K562 (cell line): ENCODE measurements around the gene HLA-E. TPM values are rescaled to one million over a fixed set of nuclear protein-coding genes. Genes with fewer than 3 reads are reported as not detected.

Experiments
- CXXC5 ChIP-seq: fragments of 250-450 bp; sonication (Bioruptor Pico); IDR thresholded peaks from 2 replicates; pipeline ENCODE4 v1.8.0; 2022; ENCODE audit warnings: inconsistent platforms, mild to moderate bottlenecking, moderate library complexity
- EGR1 ChIP-seq: fragments of 450-650 bp; conservative IDR thresholded peaks from 2 replicates; pipeline ENCODE4 v1.6.1; 2017; ENCODE audit warnings: mild to moderate bottlenecking
- MBD2 ChIP-seq: sonication (generic); IDR thresholded peaks from 2 replicates; pipeline ENCODE4 v1.6.1; 2016; ENCODE audit warnings: low read depth, borderline replicate concordance
- MCM3 ChIP-seq: fragments of 450-650 bp; IDR thresholded peaks from 2 replicates; pipeline ENCODE4 v1.6.1; 2016
- NCOA6 ChIP-seq: fragments of 450-650 bp; IDR thresholded peaks from 2 replicates; pipeline ENCODE4 v1.6.1; 2017; ENCODE audit warnings: mild to moderate bottlenecking
- NR2F6 ChIP-seq: fragments of 450-650 bp; formaldehyde crosslinking; IDR thresholded peaks from 2 replicates; pipeline ENCODE4 v1.4.0; 2020; ENCODE audit warnings: mild to moderate bottlenecking
- POLR2G ChIP-seq: fragments of 200-400 bp; formaldehyde crosslinking; IDR thresholded peaks from 2 replicates; pipeline ENCODE4 v1.6.1; 2017; ENCODE audit warnings: low read depth, mild to moderate bottlenecking, antibody characterized with exemption, low read length, moderate library complexity
- POLR3A ChIP-seq: IDR thresholded peaks from 2 replicates; pipeline ENCODE4 v1.6.1; 2011; ENCODE audit warnings: borderline replicate concordance, mild to moderate bottlenecking, moderate library complexity; ENCODE audit not compliant: insufficient read length, insufficient read depth; ENCODE audit errors: extremely low read depth
- SIX5 ChIP-seq, 2 experiments: IDR thresholded peaks; 2 replicates each; pipeline ENCODE4 v1.6.1; 2011; ENCODE audit warnings: low read length in 2 of 2, borderline replicate concordance in 1 of 2, low read depth in 1 of 2, mild to moderate bottlenecking in 1 of 2, moderate library complexity in 1 of 2; ENCODE audit not compliant: insufficient read depth in 1 of 2
- SP2 ChIP-seq: IDR thresholded peaks from 2 replicates; pipeline ENCODE4 v1.6.1; 2011; ENCODE audit warnings: mild to moderate bottlenecking, low read depth, low read length, moderate library complexity; ENCODE audit not compliant: poor library complexity, severe bottlenecking; ENCODE audit errors: extremely low read depth
- TAL1 ChIP-seq: fragments of 450-650 bp; IDR thresholded peaks from 2 replicates; pipeline ENCODE4 v1.6.1; 2016; ENCODE audit warnings: mild to moderate bottlenecking
- TGIF2 ChIP-seq: sonication (generic); formaldehyde crosslinking; IDR thresholded peaks from 2 replicates; pipeline ENCODE4 v1.8.1; 2022; ENCODE audit warnings: mild to moderate bottlenecking, missing genetic modification reagents, moderate library complexity
- ZNF384 ChIP-seq: IDR thresholded peaks from 2 replicates; pipeline ENCODE4 v1.6.1; 2012; ENCODE audit warnings: low read depth, low read length, improper control_type of control experiment
- ZNF444 ChIP-seq: fragments of 250-450 bp; sonication (Bioruptor Pico); IDR thresholded peaks from 2 replicates; pipeline ENCODE4 v1.4.0; 2020; ENCODE audit warnings: mild to moderate bottlenecking, moderate library complexity
- polyA plus RNA-seq, 8 experiments: library from polyadenylated mRNA; depleted of rRNA in 4 of 8; stranded (reverse) in 5 of 8; unstranded in 3 of 8; fragments of >200 nt; fragmentation: Nextera tagmentation in 2 of 8; fragmentation: Illumina TruSeq in 1 of 8; extraction: Ambion mirVana in 2 of 8; extraction: Trizol in 1 of 8; gene quantifications; 2 replicates each; pipeline versions ENCODE4 v1.2.1 to v1.2.3, GENCODE V29; 2011 to 2014; ENCODE audit warnings: inconsistent platforms in 1 of 8, missing spikeins in 1 of 8
- total RNA-seq, 7 experiments: library from RNA; depleted of rRNA in 6 of 7; stranded (reverse); fragments of >200 nt in 6 of 7; fragmentation: Illumina TruSeq in 2 of 7; extraction: Trizol in 2 of 7; gene quantifications; 2 replicates each; pipeline versions ENCODE4 v1.2.1 to v1.2.3, GENCODE V29; 2011 to 2021; ENCODE audit warnings: low replicate concordance in 1 of 7
- TF ChIP-seq, protein P1 (sequence below): sonication (generic); formaldehyde crosslinking; IDR thresholded peaks from 2 replicates; pipeline ENCODE4 v1.8.0; 2022; ENCODE audit warnings: missing genetic modification reagents, mild to moderate bottlenecking, borderline replicate concordance
- TF ChIP-seq, protein P2 (sequence below): sonication (generic); formaldehyde crosslinking; IDR thresholded peaks from 2 replicates; pipeline ENCODE4 v1.8.0; 2022; ENCODE audit warnings: missing genetic modification reagents, mild to moderate bottlenecking, borderline replicate concordance
- TF ChIP-seq, protein P3 (sequence below): IDR thresholded peaks from 3 replicates; pipeline ENCODE4 v1.6.1; 2011; ENCODE audit warnings: borderline replicate concordance, mild to moderate bottlenecking, moderate library complexity; ENCODE audit not compliant: insufficient read length; ENCODE audit errors: extremely low read depth
- TF ChIP-seq, protein P4 (sequence below): fragments of 200-400 bp; formaldehyde crosslinking; IDR thresholded peaks from 2 replicates; pipeline ENCODE4 v1.6.1; 2017; ENCODE audit warnings: mild to moderate bottlenecking, low read depth, low read length, moderate library complexity

HLA-E gene
- total and polyA plus RNA-seq, 9 of the 15 experiments (the other 6 are each of a cell fraction or from before 2014, with no cell fraction given) = 3.2 to 39.9 (median 26.8) TPM

DNA sequence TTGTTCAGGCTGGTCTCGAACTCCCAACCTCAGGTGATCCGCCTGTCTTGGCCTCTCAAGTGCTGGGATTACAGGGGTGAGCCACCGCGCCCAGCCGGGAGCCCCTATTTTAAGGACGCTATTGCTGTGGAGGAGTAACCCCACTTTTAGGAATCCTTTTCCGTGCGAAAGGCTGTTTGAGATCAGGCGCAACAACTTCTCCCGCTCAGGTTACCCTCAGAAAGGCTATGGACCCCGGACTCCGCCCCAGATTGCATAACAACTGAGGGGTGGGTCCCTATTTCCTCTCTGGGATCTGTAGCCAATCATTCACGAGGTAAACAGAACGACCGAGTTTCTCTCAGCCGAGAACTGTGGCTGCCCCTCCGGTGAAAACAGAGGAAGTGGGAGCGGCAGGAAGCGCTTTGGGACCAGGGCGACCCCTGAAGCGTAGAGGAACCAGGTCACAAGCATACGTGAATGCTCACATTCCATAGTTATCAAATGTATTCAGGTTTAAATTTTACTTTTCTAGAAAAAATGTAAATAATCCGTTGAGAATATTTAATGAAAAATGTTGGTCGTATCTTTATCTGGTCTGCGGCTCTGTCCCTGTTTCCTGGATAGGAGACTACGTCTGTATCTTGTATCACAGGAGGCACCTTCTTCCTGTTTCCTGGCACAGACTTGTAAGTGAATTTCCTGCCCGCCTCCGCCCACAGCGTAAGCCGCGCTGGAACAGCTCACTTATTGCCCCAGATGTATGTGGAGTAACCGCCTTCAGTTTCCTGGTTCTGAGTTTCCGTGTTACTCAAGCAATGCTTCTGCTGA lies 26.8 kb downstream of the HLA-E start (continued):
- TF ChIP-seq, protein P1, sequence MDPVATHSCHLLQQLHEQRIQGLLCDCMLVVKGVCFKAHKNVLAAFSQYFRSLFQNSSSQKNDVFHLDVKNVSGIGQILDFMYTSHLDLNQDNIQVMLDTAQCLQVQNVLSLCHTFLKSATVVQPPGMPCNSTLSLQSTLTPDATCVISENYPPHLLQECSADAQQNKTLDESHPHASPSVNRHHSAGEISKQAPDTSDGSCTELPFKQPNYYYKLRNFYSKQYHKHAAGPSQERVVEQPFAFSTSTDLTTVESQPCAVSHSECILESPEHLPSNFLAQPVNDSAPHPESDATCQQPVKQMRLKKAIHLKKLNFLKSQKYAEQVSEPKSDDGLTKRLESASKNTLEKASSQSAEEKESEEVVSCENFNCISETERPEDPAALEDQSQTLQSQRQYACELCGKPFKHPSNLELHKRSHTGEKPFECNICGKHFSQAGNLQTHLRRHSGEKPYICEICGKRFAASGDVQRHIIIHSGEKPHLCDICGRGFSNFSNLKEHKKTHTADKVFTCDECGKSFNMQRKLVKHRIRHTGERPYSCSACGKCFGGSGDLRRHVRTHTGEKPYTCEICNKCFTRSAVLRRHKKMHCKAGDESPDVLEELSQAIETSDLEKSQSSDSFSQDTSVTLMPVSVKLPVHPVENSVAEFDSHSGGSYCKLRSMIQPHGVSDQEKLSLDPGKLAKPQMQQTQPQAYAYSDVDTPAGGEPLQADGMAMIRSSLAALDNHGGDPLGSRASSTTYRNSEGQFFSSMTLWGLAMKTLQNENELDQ (CRISPR knock-in tag) = no peak
- no peak for TF ChIP-seq NCOA6
- TF ChIP-seq MCM3 = no peak
- TF ChIP-seq SIX5 (IDR thresholded peaks at IDR 0.05; ENCODE audit: borderline replicate concordance in 1 of 2, insufficient read depth in 1 of 2, low read depth in 1 of 2, low read length in 2 of 2) = no peak
- TF ChIP-seq TAL1 = peak; percentile 64; the same call in 1 of the 2 replicates
- peak; percentile 72 for TF ChIP-seq CXXC5
- TF ChIP-seq, protein P2, sequence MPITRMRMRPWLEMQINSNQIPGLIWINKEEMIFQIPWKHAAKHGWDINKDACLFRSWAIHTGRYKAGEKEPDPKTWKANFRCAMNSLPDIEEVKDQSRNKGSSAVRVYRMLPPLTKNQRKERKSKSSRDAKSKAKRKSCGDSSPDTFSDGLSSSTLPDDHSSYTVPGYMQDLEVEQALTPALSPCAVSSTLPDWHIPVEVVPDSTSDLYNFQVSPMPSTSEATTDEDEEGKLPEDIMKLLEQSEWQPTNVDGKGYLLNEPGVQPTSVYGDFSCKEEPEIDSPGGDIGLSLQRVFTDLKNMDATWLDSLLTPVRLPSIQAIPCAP (CRISPR knock-in tag) = no peak
- TF ChIP-seq EGR1 = peak; percentile 88
- no peak for TF ChIP-seq TGIF2 (CRISPR knock-in tag)
- TF ChIP-seq ZNF444 (CRISPR knock-in tag) = no peak
- no peak for TF ChIP-seq SP2
- TF ChIP-seq, protein P3, sequence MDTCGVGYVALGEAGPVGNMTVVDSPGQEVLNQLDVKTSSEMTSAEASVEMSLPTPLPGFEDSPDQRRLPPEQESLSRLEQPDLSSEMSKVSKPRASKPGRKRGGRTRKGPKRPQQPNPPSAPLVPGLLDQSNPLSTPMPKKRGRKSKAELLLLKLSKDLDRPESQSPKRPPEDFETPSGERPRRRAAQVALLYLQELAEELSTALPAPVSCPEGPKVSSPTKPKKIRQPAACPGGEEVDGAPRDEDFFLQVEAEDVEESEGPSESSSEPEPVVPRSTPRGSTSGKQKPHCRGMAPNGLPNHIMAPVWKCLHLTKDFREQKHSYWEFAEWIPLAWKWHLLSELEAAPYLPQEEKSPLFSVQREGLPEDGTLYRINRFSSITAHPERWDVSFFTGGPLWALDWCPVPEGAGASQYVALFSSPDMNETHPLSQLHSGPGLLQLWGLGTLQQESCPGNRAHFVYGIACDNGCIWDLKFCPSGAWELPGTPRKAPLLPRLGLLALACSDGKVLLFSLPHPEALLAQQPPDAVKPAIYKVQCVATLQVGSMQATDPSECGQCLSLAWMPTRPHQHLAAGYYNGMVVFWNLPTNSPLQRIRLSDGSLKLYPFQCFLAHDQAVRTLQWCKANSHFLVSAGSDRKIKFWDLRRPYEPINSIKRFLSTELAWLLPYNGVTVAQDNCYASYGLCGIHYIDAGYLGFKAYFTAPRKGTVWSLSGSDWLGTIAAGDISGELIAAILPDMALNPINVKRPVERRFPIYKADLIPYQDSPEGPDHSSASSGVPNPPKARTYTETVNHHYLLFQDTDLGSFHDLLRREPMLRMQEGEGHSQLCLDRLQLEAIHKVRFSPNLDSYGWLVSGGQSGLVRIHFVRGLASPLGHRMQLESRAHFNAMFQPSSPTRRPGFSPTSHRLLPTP = peak; percentile 13
- TF ChIP-seq, protein P4, sequence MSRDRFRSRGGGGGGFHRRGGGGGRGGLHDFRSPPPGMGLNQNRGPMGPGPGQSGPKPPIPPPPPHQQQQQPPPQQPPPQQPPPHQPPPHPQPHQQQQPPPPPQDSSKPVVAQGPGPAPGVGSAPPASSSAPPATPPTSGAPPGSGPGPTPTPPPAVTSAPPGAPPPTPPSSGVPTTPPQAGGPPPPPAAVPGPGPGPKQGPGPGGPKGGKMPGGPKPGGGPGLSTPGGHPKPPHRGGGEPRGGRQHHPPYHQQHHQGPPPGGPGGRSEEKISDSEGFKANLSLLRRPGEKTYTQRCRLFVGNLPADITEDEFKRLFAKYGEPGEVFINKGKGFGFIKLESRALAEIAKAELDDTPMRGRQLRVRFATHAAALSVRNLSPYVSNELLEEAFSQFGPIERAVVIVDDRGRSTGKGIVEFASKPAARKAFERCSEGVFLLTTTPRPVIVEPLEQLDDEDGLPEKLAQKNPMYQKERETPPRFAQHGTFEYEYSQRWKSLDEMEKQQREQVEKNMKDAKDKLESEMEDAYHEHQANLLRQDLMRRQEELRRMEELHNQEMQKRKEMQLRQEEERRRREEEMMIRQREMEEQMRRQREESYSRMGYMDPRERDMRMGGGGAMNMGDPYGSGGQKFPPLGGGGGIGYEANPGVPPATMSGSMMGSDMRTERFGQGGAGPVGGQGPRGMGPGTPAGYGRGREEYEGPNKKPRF = no peak
- TF ChIP-seq POLR2G = peak; percentile 78
- no peak; the same call in 1 of the 2 replicates for TF ChIP-seq ZNF384
- TF ChIP-seq MBD2 = peak; percentile 65; the same call in 1 of the 2 replicates
- no peak for TF ChIP-seq POLR3A
- TF ChIP-seq NR2F6 = no peak
